ENCODE data around the gene TOM1L2. TPM values are rescaled to one million over a fixed set of nuclear protein-coding genes. Genes with fewer than 3 reads are reported as not detected.

The TOM1L2 gene
- total and polyA plus RNA-seq, 12 donors = 29.6 to 437 (median 67.7) TPM

DNA sequence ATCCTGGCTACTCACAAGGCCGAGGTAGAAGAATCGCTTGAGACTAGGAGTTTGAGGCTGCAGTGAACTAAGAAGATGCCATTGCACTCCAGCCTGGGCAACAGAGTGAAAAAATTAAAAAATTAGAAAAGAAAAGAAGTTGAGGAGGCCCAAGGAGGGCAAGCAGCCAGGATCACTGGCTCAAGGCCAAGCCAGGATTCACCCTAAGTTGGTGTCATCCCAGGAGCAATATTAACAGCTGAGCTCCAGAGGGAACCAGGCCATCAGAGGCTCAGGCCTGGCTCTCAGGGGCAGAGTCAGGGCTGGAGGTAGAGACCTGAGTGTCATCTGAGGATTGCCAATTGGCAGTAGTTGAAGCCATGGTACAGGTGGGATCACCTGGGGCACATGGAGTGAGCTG lies 21.2 kb upstream of the TOM1L2 start:
- H3K27ac ChIP-seq = no peak overlapping the region
- H3K27me3 ChIP-seq = no peaks in the 10 kb centered on the region
- TF ChIP-seq POLR2A (IDR thresholded peaks at IDR 0.05) = no peak
- TF ChIP-seq, protein P1, sequence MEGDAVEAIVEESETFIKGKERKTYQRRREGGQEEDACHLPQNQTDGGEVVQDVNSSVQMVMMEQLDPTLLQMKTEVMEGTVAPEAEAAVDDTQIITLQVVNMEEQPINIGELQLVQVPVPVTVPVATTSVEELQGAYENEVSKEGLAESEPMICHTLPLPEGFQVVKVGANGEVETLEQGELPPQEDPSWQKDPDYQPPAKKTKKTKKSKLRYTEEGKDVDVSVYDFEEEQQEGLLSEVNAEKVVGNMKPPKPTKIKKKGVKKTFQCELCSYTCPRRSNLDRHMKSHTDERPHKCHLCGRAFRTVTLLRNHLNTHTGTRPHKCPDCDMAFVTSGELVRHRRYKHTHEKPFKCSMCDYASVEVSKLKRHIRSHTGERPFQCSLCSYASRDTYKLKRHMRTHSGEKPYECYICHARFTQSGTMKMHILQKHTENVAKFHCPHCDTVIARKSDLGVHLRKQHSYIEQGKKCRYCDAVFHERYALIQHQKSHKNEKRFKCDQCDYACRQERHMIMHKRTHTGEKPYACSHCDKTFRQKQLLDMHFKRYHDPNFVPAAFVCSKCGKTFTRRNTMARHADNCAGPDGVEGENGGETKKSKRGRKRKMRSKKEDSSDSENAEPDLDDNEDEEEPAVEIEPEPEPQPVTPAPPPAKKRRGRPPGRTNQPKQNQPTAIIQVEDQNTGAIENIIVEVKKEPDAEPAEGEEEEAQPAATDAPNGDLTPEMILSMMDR (IDR thresholded peaks at IDR 0.05) = no peak
- WGBS, 4 donors = 91 to 98% (median 95%) methylated on average over 2 of the region's 2 CpGs
- no peaks in the 10 kb centered on the region for H3K9me3 ChIP-seq (replicated peaks in 1 of 3)
- peak in 6 of 7 donors; percentile 35 to 71 (median 51) for DNase-seq
- peaks cover 0 to 27% of the 10 kb centered on the region in 2 donors for H3K4me1 ChIP-seq (replicated peaks in 1 of 2)
- intact Hi-C loops (cut with DNase I) = no loop called here
- H3K4me3 ChIP-seq = no peak overlapping the region
- H3K36me3 ChIP-seq (replicated peaks in 1 of 2) = no peaks in the 10 kb centered on the region

GRCh38 chr17:17990282-17990681 lies 18.1 kb upstream of the TOM1L2 start:
- intact Hi-C loops (cut with DNase I) = no loop called here

DNA sequence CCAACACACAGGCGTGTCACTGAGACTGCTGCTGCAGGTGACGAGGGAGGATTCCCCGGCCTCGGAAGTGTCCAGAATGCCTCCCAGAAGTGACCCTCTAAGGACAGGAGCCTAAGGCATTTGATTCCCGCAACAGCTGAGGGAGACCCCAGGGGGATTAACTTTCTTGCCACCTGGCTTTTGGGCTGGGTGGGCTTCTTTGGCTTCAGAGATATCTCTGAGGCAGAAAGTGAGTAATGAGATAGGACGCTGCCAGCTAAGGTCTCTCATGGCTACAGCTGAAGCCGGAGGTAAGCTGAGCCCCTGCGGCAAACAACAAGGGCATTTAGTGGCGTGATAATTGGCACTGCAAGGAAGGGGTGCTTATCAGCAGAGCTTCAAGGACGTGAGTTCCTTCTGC lies 17.4 kb upstream of the TOM1L2 start:
- Histone ChIP-seq H3K4me3 (no peak overlapping the region), H3K27ac (peak overlapping the region in 1 of 5 donors; percentile 21), H3K36me3 (replicated peaks in 1 of 2) (no peaks in the 10 kb centered on the region), H3K4me1 (replicated peaks in 1 of 2) (peaks cover 0 to 25% of the 10 kb centered on the region in 2 donors), H3K27me3 (no peaks in the 10 kb centered on the region), H3K9me3 (replicated peaks in 1 of 3) (no peaks in the 10 kb centered on the region)
- DNase-seq = no peak
- 66 to 77% (median 71%) methylated on average over 7 to 10 of the region's 10 CpGs for WGBS, 4 donors
- intact Hi-C loops (cut with DNase I) = loop anchor here in 1 of 2 donors (10.0 kb wide), 1 partner anchor 45 kb away; the partner anchor contains the start of genes ATPAF2 and GID4
- TF ChIP-seq, protein P1 (IDR thresholded peaks at IDR 0.05) = no peak
- TF ChIP-seq POLR2A (IDR thresholded peaks at IDR 0.05) = no peak

More at GRCh38 chr17:17990282-17990681, 18.1 kb upstream of the TOM1L2 start:
- Histone ChIP-seq H3K4me1 (replicated peaks in 1 of 2) (peaks cover 0 to 27% of the 10 kb centered on the region in 2 donors), H3K27me3 (no peaks in the 10 kb centered on the region), H3K36me3 (replicated peaks in 1 of 2) (no peaks in the 10 kb centered on the region), H3K4me3 (no peak overlapping the region), H3K27ac (peak overlapping the region in 2 of 5 donors; percentile 37 to 45), H3K9me3 (replicated peaks in 1 of 3) (no peaks in the 10 kb centered on the region)
- WGBS, 4 donors = 26 to 50% (median 48%) methylated on average over 2 of the region's 2 CpGs
- TF ChIP-seq, protein P1 (IDR thresholded peaks at IDR 0.05) = no peak
- no peak for TF ChIP-seq POLR2A (IDR thresholded peaks at IDR 0.05)
- peak in 5 of 7 donors; percentile 29 to 54 (median 42) for DNase-seq

DNA sequence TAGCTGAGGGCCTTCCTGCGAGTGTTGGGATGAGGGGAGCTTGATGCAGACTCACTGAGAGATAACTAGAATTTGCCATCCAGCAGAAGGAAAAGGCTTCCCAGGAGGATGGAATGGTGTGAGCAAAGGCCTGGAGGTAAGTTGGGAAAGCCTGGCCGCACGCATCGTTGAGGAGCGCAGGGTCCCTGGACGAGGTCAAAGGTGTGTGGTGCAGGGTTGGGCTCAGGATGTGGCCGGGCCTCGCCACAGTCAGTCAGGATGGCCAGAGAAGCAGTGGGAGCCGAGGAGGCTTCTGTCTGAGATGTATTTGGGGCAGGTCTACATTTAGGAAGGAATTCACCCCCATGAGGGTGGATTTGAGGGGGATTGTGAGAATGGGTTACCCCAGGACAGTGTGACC lies 16.9 kb upstream of the TOM1L2 start:
- no peak for TF ChIP-seq POLR2A (IDR thresholded peaks at IDR 0.05)
- TF ChIP-seq, protein P1 (IDR thresholded peaks at IDR 0.05) = no peak
- Histone ChIP-seq H3K4me3 (no peak overlapping the region), H3K36me3 (replicated peaks in 1 of 2) (no peaks in the 10 kb centered on the region), H3K27ac (no peak overlapping the region), H3K27me3 (no peaks in the 10 kb centered on the region), H3K4me1 (replicated peaks in 1 of 2) (peaks cover 0 to 21% of the 10 kb centered on the region in 2 donors), H3K9me3 (replicated peaks in 1 of 3) (no peaks in the 10 kb centered on the region)
- intact Hi-C loops (cut with DNase I) = loop anchor here in 1 of 2 donors (10.0 kb wide), 1 partner anchor 46 kb away; the partner anchor contains the start of genes ATPAF2 and GID4
- 93 to 97% (median 94%) methylated on average over 9 of the region's 9 CpGs for whole genome bisulfite sequencing, 4 donors
- no peak for DNase-seq

Measured in adrenal gland (tissue), 12 donors.